ENCODE data around the gene SIRT6.

DNA sequence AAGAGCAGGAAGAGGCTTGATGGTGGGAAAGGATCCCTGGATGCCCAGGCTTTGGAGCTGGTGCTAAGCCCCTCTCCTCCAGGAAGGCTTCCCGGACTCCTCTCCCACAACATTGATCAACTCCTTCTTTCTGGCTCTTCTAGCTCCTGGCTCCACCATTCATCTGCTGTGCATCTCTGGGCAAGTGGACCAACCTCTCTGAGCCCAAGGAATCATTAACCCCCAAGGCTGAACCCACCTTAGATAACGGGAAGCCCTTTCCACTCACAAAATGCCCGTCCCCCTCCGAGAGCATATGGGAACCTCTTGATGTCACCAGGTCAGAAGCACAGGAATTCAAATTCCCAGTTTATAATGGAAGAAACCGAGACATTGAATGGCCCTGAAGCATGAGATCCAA lies 5.2 kb downstream of the SIRT6 start:
- TF ChIP-seq, protein P1, sequence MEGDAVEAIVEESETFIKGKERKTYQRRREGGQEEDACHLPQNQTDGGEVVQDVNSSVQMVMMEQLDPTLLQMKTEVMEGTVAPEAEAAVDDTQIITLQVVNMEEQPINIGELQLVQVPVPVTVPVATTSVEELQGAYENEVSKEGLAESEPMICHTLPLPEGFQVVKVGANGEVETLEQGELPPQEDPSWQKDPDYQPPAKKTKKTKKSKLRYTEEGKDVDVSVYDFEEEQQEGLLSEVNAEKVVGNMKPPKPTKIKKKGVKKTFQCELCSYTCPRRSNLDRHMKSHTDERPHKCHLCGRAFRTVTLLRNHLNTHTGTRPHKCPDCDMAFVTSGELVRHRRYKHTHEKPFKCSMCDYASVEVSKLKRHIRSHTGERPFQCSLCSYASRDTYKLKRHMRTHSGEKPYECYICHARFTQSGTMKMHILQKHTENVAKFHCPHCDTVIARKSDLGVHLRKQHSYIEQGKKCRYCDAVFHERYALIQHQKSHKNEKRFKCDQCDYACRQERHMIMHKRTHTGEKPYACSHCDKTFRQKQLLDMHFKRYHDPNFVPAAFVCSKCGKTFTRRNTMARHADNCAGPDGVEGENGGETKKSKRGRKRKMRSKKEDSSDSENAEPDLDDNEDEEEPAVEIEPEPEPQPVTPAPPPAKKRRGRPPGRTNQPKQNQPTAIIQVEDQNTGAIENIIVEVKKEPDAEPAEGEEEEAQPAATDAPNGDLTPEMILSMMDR (IDR thresholded peaks at IDR 0.05): no peak
- TF ChIP-seq EZH2 (IDR thresholded peaks at IDR 0.05; ENCODE audit: borderline replicate concordance, insufficient read depth, low read depth, low read length, poor library complexity, severe bottlenecking): no peak
